Inferior parietal cortex (tissue), 1 donor: Measurements from ENCODE around the gene MEGF6.
"Not testable (repeated sequence)": the region's sequence is repeated elsewhere in the genome, so short reads cannot be mapped to it uniquely, and the experiment has no call there.

Experiments used
- DNase-seq: peaks from one replicate; pipeline ENCODE4 v3.0.0-alpha.2; 2016; ENCODE audit errors: extremely low spot score

Gene MEGF6

GRCh38 chr1:3595949-3596348, 15.4 kb downstream of the MEGF6 start:
- no peak for DNase-seq

GRCh38 chr1:3594706-3595377, 16.5 kb downstream of the MEGF6 start:
- DNase-seq = no peak

- no peak for DNase-seq
Observed at GRCh38 chr1:3593745-3594144, 17.6 kb downstream of the MEGF6 start.

- no peak for DNase-seq
Observed at GRCh38 chr1:3593334-3593733, 18.0 kb downstream of the MEGF6 start.

- DNase-seq = no peak
Observed at GRCh38 chr1:3590951-3591865, 20.1 kb downstream of the MEGF6 start.

- no peak for DNase-seq
Observed at GRCh38 chr1:3590139-3590763, 21.1 kb downstream of the MEGF6 start.

- DNase-seq = no peak
Observed at GRCh38 chr1:3588395-3588794, 22.9 kb downstream of the MEGF6 start.

- DNase-seq = peak; percentile 17
Observed at GRCh38 chr1:3586986-3587759, 24.1 kb downstream of the MEGF6 start.

GRCh38 chr1:3585940-3586568, 25.3 kb downstream of the MEGF6 start:
- no peak for DNase-seq

- not testable (repeated sequence) for DNase-seq
Observed at GRCh38 chr1:3585353-3585868, 25.9 kb downstream of the MEGF6 start.

- DNase-seq = no peak
Observed at GRCh38 chr1:3584915-3585314, 26.4 kb downstream of the MEGF6 start.

GRCh38 chr1:3583751-3584150, 27.6 kb downstream of the MEGF6 start:
- DNase-seq = not testable (repeated sequence)

- no peak for DNase-seq
Observed at GRCh38 chr1:3581296-3582036, 29.8 kb downstream of the MEGF6 start.

- no peak for DNase-seq
Observed at GRCh38 chr1:3580231-3580630, 31.1 kb downstream of the MEGF6 start.

- DNase-seq = no peak
Observed at GRCh38 chr1:3579626-3580025, 31.7 kb downstream of the MEGF6 start.

- DNase-seq = no peak
Observed at GRCh38 chr1:3578906-3579305, 32.4 kb downstream of the MEGF6 start.

- no peak for DNase-seq
Observed at GRCh38 chr1:3578433-3578805, 32.9 kb downstream of the MEGF6 start.

GRCh38 chr1:3577711-3578432, 33.4 kb downstream of the MEGF6 start:
- no peak for DNase-seq

- DNase-seq = peak; percentile 6
Observed at GRCh38 chr1:3577300-3577699, 34.0 kb downstream of the MEGF6 start.

- no peak for DNase-seq
Observed at GRCh38 chr1:3575993-3576392, 35.3 kb downstream of the MEGF6 start.
